Colonic mucosa (tissue), 4 donors: ENCODE data around the gene HEBP2. TPM values are rescaled to one million over a fixed set of nuclear protein-coding genes. Genes with fewer than 3 reads are reported as not detected.
"Not testable (repeated sequence)": the region's sequence is repeated elsewhere in the genome, so short reads cannot be mapped to it uniquely, and the experiment has no call there.

ENCODE experiments used
- DNase-seq: peaks from one replicate; pipeline ENCODE4 v3.0.0-alpha.2; 2020
- H3K27ac ChIP-seq: fragments of 200-600 bp; one replicate; pipeline ENCODE4 v1.8.0; 2021
- H3K27me3 ChIP-seq: fragments of 200-600 bp; one replicate; pipeline ENCODE4 v1.8.0; 2021
- H3K36me3 ChIP-seq: fragments of 200-600 bp; one replicate; pipeline ENCODE4 v1.8.0; 2021
- H3K4me1 ChIP-seq: fragments of 200-600 bp; one replicate; pipeline ENCODE4 v1.8.0; 2021; ENCODE audit warnings: mild to moderate bottlenecking
- H3K4me3 ChIP-seq: fragments of 200-600 bp; one replicate; pipeline ENCODE4 v1.8.0; 2021
- H3K9ac ChIP-seq, 2 donors: one replicate each; pipeline ENCODE4 v1.7.0; 2013; ENCODE audit warnings: control low read depth in 2 of 2, low read depth in 2 of 2, low read length in 2 of 2
- H3K9me3 ChIP-seq: fragments of 200-600 bp; one replicate; pipeline ENCODE4 v1.8.0; 2021
- CTCF ChIP-seq: fragments of 200-600 bp; IDR thresholded peaks from one replicate; pipeline ENCODE4 v1.8.0; 2022; ENCODE audit warnings: antibody characterized with exemption, mild to moderate bottlenecking
- intact Hi-C: fragments of 100-400 bp; cut with DNase I; formaldehyde crosslinking; loops from one replicate; pipeline ENCODE4 v1.14.1; 2022
- total RNA-seq, 2 donors: library from RNA; stranded (reverse); fragmentation: NEBNext Ultra II Directional in 1 of 2; extraction: Animal tissue kit (Norgen Biotek cat#: 25700) in 1 of 2; gene quantifications; one replicate each; pipeline ENCODE4 v1.2.1, GENCODE V29; 2021
- donor health status: healthy.
- donor health status: DM: no; HTN: no; CAD: no.
- donor health status: DM: no; HTN: no; CAD: no.

Gene HEBP2
- total RNA-seq, 2 donors from 2014 or later = 82.3 to 93.6 TPM

- H3K9ac ChIP-seq = no peak overlapping the region
- DNase-seq = no peak
- H3K27ac ChIP-seq = no peak overlapping the region
- no peaks in the 10 kb centered on the region for H3K27me3 ChIP-seq
- H3K4me3 ChIP-seq = no peak overlapping the region
- no peaks in the 10 kb centered on the region for H3K36me3 ChIP-seq
- H3K9me3 ChIP-seq = no peaks in the 10 kb centered on the region
- H3K4me1 ChIP-seq = no peaks in the 10 kb centered on the region
- TF ChIP-seq CTCF = no peak
- intact Hi-C loops = loop anchor here (10.0 kb wide), 1 partner anchor 354 kb away; the partner anchor contains the start of gene CCDC28A
Measured at GRCh38 chr6:138420356-138420755, 16.3 kb downstream of the HEBP2 start.

- Histone ChIP-seq H3K9ac (no peak overlapping the region), H3K27ac (no peak overlapping the region), H3K4me1 (no peaks in the 10 kb centered on the region), H3K36me3 (no peaks in the 10 kb centered on the region), H3K9me3 (no peaks in the 10 kb centered on the region), H3K4me3 (no peak overlapping the region), H3K27me3 (no peaks in the 10 kb centered on the region)
- TF ChIP-seq CTCF = no peak
- intact Hi-C loops = loop anchor here (10.0 kb wide), 1 partner anchor 354 kb away; the partner anchor contains the start of gene CCDC28A
- no peak for DNase-seq
Measured at GRCh38 chr6:138421089-138421488, 17.1 kb downstream of the HEBP2 start.

- Histone ChIP-seq H3K27ac (no peak overlapping the region), H3K4me1 (no peaks in the 10 kb centered on the region), H3K9me3 (no peaks in the 10 kb centered on the region), H3K9ac (no peak overlapping the region), H3K27me3 (no peaks in the 10 kb centered on the region), H3K36me3 (no peaks in the 10 kb centered on the region), H3K4me3 (no peak overlapping the region)
- no peak for DNase-seq
- intact Hi-C loops = loop anchor here (10.0 kb wide), 1 partner anchor 353 kb away; the partner anchor contains the start of gene CCDC28A
- no peak for TF ChIP-seq CTCF
Measured at GRCh38 chr6:138421608-138422007, 17.6 kb downstream of the HEBP2 start.

GRCh38 chr6:138422861-138423260, 18.8 kb downstream of the HEBP2 start:
- Histone ChIP-seq H3K27ac (no peak overlapping the region), H3K4me3 (no peak overlapping the region), H3K27me3 (no peaks in the 10 kb centered on the region), H3K36me3 (no peaks in the 10 kb centered on the region), H3K4me1 (no peaks in the 10 kb centered on the region), H3K9me3 (no peaks in the 10 kb centered on the region), H3K9ac (no peak overlapping the region)
- TF ChIP-seq CTCF = no peak
- intact Hi-C loops = loop anchor here (10.0 kb wide), 1 partner anchor 352 kb away; the partner anchor contains the start of gene CCDC28A
- DNase-seq = no peak

- no peak overlapping the region for H3K27ac ChIP-seq
- H3K36me3 ChIP-seq = no peaks in the 10 kb centered on the region
- no peak overlapping the region for H3K4me3 ChIP-seq
- no peaks in the 10 kb centered on the region for H3K9me3 ChIP-seq
- DNase-seq = no peak
- H3K9ac ChIP-seq = no peak overlapping the region
- no peaks in the 10 kb centered on the region for H3K4me1 ChIP-seq
- no peaks in the 10 kb centered on the region for H3K27me3 ChIP-seq
- TF ChIP-seq CTCF = no peak
- intact Hi-C loops = loop anchor here (10.0 kb wide), 1 partner anchor 351 kb away; the partner anchor contains the start of gene CCDC28A
Measured at GRCh38 chr6:138424004-138424904, 20.2 kb downstream of the HEBP2 start.

- H3K36me3 ChIP-seq, H3K27me3 ChIP-seq, H3K9ac ChIP-seq, H3K9me3 ChIP-seq, DNase-seq, H3K27ac ChIP-seq, H3K4me1 ChIP-seq, H3K4me3 ChIP-seq: not testable (repeated sequence)
- intact Hi-C loops = loop anchor here (10.0 kb wide), 1 partner anchor 350 kb away; the partner anchor contains the start of gene CCDC28A
Measured at GRCh38 chr6:138425256-138425655, 21.2 kb downstream of the HEBP2 start.
